Activated naive CD4-positive, alpha-beta T cell treated with anti-CD3 and anti-CD28 coated beads, Interleukin-2, amount 50 U/mL, for 16 hours (primary cell): ENCODE results near the gene PAQR9.

ENCODE experiments used
- DNase-seq: peaks from one replicate; pipeline ENCODE4 v3.0.0-alpha.2; 2020

PAQR9 gene

DNA sequence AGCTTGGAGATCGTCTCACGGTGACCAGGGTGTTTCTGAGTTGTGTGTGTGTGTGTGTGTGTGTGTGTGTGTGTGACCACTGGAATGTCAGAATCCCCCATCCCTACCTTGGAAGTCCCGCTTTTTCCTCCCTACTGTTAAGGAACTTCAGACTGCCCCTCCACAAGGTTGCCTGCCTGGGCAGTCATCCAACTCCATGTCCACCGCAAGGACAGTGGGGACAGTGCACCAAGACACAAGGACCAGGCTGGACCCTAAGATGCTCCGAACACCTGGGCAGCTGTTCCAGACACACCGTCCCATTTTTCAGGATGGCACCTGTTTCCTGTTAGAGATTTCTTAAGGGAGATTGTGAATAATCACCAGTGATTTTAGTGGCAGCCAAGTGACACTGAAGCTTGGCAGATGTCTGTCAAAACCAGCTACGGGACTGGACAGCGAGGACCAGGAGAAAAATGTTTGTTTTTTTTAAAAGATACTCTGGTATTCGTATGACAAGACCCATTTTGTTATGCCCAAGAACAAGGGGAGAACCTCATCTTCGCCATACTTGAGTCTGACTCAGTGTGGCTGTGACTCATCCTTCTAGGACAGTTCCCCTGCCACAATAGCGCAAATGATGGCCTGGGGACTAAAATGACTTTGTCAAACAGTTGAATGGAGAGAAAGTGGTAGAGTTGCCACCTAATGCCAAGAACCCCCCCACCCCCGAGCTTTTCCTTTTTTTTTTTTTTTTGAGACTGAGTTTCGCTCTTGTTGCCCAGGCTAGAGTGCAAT, 15.5 kb downstream of the PAQR9 start:
- DNase-seq, result no peak

DNA sequence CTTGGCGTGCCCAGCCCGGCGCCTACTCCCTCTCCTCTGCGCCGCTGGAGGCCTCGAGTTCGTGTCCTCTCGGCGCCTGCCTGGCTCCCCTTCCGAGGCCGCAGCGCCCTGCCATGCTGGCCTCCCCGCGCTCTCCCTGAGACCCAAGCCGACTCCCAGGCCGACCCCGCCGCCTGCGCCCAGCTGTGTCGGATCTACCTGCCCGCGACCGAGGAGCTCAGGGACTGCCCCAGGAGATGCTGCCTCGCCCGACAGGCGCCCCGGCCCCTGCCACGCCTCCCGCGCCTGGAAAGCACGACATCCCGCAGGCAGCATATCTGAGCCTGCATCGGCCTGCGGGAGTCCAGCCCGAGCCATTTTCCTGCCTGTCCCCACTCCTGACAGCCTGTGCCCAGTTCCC, 16.1 kb downstream of the PAQR9 start:
- no peak for DNase-seq

DNA sequence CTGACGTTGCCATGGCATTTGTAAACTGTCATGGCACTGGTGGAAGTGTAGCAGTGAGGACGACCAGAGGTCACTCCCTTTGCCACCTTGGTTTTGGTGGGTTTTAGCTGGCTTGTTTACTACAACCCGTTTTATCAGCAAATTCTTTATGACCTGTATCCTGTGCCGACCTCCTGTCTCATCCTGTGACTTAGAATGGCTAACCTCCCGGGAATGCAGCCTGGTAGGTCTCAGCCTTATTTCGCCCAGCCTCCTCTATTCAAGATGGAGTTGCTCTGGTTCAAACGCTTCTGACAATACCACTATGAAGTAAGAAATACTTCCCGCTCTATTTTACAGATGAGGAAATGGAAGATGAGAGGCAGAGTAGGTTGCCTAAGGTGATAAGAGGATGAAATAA, 16.6 kb downstream of the PAQR9 start:
- no peak for DNase-seq

DNA sequence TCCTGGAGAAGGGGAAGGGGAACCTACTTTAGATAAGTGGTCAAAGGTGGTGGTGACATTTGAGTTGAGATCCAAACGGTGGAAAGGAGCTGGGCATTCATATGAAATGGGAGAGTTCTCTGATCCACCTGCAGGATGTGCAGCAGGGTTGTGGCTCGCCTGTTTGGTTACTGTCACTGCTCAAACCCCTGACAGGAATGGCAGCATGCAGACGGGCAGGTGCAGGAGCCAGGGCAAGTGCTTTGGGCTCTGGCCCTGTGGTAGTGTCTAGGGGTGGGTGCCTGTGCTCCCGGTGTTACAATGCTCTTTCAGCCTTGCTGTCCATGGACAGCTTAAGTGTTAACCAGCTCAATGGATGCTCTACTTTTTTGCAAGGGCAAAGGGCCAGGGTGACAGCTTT, 18.5 kb downstream of the PAQR9 start:
- DNase-seq, result no peak

DNA sequence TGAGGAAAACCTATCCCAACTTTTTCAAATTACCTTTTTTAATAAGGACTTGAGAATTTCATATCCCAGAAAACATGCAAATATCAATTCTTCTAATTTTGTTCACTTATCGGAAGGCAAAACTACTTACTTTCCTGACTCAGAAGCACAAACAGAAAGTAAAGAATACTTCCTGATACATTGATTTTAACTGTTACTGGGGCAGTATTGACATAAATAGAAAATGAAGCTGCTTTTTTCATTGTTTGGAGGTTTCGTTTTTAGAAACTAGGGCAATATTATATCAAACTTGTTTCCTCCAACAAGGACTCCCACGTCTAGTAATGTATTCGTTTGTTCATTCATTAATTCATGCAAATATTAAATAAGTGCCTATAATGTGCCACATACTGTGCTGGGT, 19.1 kb downstream of the PAQR9 start:
- DNase-seq, result no peak

DNA sequence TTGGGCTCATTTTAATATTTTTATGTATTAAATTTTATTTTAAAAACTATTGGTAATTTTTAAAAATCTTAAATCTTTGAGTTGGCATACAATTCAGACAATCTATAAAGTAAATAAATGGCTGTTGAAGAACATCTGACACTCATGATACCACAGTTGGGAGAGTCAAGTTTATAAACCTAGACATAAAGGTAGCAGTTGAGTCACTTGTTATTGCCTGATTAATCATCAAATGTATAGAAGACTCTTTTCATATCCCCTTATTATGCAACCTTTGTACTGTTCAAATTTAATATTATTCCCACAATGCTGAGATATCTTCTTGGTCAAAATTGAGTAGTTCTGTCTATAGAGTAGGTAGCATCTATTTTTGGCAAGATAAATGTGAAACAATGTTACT, 19.6 kb downstream of the PAQR9 start:
- no peak for DNase-seq

DNA sequence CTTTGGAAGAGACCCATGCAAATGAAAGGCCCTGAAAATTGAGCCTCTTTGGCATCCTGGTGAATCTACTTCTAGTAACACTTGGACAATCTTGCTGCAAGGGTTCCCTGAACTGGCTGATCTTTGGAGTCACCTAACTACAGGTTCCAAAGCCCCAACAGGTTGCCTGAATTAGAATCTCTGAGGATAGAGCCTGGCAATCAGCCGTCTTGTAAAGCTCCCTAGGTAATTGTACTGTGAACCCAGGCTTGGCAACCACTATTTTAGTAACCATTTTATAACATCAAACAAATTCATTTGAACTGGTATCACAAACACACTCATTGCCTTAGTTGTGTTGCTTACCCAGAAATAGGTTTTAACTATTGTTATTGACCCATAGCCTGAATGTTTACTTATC, 20.1 kb downstream of the PAQR9 start:
- no peak for DNase-seq

DNA sequence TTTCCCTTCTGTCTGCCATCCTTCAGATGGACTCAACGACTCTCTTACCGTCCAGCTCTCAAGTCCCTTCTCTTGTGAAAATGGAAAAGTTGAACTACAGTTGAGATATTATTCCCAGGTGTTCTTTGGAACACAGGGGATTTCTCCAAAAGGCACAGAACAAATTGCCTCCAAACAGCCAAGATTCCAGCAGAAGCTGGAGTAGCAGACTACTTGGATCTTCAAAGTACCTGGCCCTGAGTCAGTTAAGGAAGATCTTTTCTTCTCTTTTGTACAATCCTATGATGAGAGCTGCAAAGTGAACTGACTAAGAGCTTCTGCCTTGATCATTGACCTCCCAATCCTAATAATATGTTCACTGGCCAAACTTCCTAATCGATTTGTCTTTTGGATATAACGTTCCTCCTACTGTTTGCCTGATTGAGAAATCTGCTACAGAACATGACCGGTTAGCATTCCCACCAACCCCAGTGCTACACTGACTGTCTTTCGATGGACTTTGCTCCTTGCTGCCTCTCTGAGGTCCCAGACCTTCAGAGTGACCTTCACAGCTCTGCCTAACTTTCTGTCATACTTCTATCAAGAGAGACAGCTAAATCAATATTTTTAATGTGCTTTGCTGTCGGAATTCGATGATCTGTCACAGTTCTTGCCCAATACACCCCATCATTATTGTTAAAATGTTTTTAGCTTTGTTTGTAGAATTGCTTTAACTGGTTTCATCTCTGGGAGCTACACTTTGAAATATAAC, 21.9 kb downstream of the PAQR9 start:
- DNase-seq, result no peak

DNA sequence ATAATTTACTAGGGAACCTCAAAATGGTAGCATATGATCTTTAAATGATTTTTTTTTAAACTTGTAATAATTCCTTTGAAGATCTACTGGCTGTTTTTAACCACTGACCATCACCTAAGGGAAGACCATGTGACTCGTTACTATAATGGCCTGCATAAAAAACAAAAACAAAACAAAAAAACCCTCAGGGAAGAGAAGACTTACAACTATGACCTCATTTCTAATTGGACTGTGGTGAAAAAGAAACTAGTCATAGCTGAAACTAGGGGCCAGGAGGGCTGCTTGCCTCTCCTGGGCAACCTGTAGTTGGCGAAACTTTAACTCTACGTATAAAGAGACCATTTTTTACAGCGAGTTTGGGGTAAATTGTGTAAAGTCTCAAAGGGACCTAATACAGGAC, 23.0 kb downstream of the PAQR9 start:
- no peak for DNase-seq

DNA sequence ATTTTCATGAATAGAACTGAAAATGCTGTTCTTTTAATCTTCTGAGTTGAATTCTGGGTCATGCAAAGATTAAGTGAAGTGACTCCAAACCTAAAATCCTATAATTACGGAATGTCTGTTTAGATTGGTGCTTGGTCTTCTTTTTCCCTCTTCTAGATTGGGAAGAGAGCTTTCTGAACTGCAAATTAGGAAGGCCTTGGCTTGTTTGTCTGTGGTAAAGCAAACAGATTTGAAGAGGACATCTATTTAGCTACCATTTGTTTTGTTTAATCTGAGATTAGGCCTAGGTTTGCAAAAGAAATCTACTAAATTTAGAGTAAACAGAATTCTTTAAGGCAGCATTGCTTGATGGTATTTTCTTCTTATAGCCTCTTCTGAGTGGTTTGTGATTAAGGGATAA, 23.5 kb downstream of the PAQR9 start:
- DNase-seq, result no peak

DNA sequence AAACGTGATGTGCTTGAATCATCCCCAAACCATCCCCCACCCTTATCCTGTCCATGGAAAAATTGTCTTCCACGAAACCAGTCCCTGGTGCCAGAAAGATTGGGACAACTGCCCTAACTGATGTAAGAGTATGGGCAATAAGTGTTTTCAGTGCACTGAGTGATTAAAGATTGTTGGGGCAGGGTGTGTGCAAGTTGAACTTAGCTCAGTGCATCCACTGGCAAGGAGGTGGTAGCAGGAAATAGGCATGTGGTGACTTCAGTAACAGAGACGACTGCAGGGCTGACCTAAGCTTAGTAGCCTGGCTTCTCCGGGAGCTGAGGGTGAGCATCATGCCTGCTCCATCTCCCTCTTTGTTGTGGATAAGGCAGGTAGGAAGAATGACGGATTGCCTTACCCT, 27.5 kb downstream of the PAQR9 start:
- no peak for DNase-seq

DNA sequence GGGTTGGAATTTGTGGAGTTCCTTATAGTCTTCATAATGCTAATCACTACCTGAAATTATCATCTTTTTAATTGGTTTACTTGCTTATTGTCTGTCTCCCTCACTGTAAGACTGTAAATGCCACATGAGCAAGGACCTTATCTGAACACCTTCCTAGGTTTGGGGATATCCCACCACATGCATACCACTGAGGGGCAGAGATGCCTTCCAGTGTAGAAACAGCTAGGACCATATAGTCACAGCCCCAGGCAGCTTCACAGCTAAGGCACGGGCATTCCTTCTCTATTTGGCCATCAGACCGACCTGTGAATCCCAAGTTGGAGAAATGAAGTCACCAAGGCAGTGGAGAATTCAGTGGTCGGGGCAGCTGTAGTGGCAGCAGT, 28.6 kb downstream of the PAQR9 start:
- no peak for DNase-seq

DNA sequence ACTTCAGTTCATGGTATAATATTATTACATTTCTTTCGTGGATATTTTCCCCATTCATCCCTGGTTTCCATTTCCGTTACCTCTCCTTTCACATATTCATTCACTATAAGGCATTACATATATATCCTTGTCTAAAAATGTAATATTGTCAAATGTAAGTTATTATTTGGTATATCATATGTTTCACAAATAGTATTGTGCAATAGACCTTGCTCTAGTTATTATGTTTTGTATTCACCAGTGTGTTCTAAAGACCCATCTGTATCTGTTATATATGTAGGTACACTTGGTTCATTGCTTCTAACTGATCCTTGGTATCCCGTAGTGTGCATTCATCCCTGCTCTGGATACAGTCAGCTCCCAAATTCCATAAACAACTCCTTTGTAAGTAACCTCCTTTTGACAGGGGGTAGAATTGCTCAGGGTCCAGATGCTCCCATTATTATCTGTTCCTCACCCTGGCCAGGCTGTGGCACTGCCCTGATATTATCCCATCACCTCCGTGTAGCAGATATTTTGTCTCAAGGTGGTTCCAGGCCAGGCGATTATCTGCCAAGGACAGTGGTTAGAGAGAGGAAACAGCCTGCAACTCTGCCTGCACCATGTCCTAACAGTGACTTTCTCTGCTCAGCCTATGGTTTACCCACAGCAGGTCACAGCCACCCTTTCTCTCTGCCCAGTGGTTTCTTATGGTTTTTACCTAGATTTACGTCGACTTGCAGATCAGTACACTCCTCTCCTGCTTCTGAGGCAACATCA, 29.2 kb downstream of the PAQR9 start:
- DNase-seq, result no peak

DNA sequence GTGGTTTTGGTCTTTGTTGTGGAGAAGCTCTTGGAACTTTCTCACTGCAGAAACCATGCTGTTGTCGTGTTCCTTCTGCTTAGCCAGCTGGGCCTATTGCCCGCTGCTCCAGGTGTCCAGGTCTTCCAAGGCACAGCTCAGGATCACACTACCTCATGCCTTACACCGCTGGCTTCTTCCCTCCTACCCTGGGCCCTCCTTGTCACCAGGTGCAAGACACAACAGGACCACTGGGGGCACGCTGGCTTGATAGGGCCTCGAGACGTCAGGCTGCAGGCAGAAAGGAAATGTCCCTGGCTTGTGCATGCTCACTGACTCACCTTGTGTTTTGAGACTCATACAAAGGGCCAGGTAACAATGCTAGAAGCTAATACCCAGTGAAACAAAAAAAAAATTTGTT, 32.3 kb downstream of the PAQR9 start:
- DNase-seq, result peak; percentile 12

DNA sequence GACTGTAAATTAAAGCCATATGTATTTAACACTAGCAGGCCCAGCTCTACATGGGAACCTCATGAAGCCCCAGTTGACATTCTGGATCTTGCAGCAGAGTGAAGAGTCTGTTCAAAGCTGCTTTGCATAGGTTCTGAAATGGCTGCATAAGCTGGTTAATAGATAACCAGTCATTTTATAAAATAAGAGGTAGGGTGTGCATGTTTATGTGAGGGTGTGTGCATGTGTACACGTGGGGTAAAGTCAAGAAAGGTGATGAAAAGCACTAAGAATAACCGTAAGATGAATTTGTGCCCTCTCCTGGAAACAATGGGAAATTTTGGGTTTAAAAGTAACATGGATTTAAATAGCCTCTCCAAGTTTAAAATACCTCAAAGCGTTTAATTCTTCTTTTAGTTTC, 33.0 kb downstream of the PAQR9 start:
- no peak for DNase-seq

DNA sequence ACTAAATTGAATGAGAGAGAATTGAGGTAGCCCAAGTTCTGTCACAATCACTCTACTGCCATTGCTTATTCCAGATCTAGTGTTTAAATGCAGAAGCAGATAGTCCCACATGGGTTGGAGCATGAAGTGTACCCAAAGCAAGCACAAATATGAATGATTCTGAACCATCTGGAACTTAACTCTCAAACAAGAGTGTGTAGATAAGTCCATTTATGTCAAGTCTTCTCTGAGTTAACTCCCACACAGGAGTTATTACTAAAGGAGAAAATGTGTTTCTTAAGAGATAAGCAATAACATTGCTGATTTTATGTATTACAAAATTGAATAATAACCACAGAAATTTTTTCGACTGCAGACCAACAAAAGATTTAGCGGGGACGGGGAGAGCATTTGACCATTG, 33.6 kb downstream of the PAQR9 start:
- DNase-seq, result no peak

DNA sequence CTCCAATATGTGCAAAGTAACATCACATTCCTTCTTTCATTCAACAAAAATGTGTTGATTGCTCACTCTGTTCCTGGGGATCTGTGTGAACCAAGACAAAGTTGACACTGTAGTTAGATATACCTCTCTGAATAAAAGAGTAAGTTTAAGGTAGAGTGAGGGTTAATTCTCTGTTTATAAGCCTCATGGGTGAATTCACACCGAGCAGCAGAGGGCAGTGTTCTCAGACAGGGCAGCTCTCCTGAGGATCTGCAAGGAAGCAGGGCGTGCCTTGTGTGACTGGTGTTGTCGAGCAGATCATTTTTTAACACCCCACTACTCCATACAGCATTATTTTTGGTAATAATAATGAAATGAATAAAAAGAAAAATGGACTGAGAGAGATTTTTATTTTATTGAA, 34.4 kb downstream of the PAQR9 start:
- peak; percentile 25 for DNase-seq

DNA sequence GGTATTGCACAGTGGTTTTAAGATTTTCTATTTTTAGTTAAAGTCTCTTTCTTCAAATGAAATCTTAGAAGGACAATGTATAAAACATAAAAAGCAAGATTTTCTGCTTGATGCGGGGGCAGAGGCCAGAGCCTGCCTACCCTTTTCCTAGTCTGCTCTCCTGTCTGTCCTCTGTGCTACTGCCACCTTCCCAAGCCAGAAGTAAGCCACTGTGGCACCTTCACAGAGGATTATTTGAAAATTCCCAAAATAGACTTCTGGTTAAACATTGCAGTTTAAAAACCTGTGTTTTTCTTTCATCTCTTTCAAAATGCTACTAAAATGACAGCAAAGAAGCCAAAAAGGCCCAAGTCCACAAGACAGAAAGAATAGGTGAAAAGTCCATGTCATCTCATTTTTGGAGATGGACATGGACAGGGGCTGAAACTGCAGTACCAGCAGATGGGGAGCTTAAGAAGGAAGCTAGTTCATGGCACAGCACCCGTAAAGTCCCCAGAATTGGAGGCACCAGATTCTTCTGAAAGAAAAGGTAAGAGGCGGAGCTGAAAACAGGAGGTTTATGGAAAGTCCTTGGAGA, 37.0 kb downstream of the PAQR9 start:
- DNase-seq, result no peak

DNA sequence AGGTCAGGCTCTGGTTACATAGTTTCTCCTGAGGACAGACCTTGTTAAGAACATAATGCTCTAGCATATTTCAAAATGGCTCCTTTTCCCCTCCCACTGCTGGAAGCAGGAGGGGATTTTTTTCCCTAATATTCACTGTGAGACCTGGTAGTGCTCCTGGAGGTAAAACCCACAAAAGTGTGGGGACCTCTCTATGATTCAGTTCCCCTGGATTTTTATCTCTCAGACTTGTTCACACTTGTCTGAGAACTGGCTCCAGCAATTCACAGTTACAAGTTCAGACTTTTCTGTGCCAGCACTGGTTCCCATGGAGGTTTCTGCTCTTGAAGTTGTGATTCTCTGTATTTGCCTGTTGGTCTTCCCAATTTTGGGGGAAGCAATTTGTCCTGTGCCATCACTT, 38.3 kb downstream of the PAQR9 start:
- DNase-seq, result no peak

DNA sequence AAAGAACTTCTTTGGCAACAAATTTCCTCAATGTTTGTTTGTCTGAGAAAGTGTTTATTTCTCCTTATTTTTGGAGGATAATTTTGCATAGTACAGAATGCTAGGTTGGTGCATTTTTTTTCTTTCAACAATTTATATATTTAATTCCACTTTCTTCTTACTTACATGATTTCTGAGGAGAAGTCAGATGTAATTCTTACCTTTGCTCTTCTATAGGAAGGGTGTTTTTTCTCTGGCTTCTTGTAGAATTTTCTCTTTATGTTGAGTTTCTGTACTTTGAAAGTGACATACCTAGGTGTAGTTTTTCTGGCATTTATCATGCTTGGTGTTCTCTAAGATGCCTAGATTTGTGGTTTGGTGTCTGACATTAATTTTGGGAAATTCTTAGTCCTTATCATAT, 39.8 kb downstream of the PAQR9 start:
- no peak for DNase-seq

DNA sequence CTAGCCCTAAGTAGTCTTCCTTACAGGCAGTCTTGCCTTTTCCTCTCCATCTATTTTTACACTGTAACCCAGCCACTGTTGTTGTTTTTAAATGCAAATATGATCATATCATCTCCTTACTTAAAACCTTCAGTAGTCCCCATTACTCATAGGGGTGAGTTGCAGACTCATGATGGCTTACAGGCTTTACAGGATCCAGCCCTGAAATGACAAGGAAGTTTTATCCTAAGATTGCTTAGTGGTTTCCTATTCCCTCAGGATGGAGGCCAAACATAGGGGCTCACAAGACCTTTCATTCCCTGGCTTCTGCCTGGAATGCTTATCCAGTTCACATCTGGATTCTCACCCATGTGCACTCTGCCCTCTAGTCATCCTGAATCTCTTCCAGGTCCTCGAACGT, 46.9 kb downstream of the PAQR9 start:
- DNase-seq, result no peak

DNA sequence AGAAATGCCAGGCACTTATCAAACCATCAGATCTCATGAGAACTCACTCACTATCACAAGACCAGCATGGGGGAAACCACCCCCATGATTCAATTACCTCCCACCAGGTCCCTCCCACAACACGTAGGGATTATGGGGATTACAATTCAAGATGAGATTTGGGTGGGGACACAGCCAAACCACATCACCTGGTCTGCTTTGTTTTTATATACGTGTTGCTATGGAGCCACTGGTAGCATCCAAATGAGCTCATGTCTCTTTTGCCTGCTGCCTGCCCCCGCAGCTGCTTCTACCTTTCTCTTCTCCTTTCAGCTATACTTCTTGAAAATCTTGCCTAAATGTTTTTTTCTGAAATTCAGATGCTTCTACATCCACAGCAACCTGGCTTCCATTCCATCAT, 47.8 kb downstream of the PAQR9 start:
- DNase-seq, result no peak

DNA sequence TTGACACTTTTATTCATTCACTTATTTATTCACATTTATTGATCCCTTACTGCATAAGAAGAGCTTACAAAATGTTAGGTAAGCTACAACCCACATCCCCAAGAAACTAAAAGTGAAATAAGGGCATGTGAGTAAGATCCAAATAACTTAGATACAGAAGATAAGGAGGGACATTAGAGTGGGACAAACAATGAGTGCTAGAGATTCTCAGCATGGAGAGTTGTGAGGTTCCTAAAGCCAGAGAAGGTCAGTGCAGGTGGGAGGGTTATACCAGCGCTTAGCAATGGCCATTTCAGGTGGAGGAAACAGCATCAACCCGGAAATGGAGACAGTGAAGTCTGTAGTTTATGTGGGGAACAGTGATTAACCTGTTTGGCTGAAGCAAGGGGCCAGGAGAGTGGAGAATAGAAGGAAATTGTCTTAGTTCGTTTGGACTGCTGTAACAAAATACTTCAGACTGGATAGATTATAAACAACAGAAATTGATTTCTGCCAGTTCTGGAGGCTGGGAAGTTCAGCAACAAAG, 49.1 kb downstream of the PAQR9 start:
- no peak for DNase-seq
